Measurements from ENCODE around the gene LECT2. TPM values are rescaled to one million over a fixed set of nuclear protein-coding genes. Genes with fewer than 3 reads are reported as not detected.

LECT2 gene
- total RNA-seq, 2 donors from 2014 or later = not detected

Other genes with a start within 250 kb of the LECT2 start
- gene SLC25A48, start 120.3 kb downstream of the LECT2 start, total RNA-seq = under 1 TPM; 0.10 to 0.19 TPM
- gene IL9, start 59.1 kb downstream of the LECT2 start, total RNA-seq = not detected
- 100 to 1,000 TPM; 173 to 286 TPM for gene TGFBI, start 74.0 kb upstream of the LECT2 start, total RNA-seq
- 10 to 100 TPM; 71.0 to 79.2 TPM for gene SMAD5, start 177.9 kb upstream of the LECT2 start, total RNA-seq
- gene SMIM32, start 238.2 kb upstream of the LECT2 start, total RNA-seq = not detected